ENCODE results near the gene WDR17.

Gene WDR17

GRCh38 chr4:176036585-176037205 lies 28.9 kb upstream of the WDR17 start:
- Histone ChIP-seq H3K4me2 (ENCODE audit: low read length) (peak overlapping the region; percentile 39), H3K36me3 (replicated peaks; ENCODE audit: low read depth, low read length) (no peaks in the 10 kb centered on the region), H3K9ac (ENCODE audit: low read length) (no peak overlapping the region), H4K20me1 (ENCODE audit: insufficient read depth, low read length) (no peaks in the 10 kb centered on the region), H3K4me3 (ENCODE audit: low read length) (no peak overlapping the region), H3K9me3 (ENCODE audit: insufficient read depth, low read length) (peaks cover 6% of the 10 kb centered on the region; the same call in 1 of the 2 replicates), H2AFZ (ENCODE audit: low read depth, low read length) (peak overlapping the region; percentile 70), H3K79me2 (ENCODE audit: low read length) (no peaks in the 10 kb centered on the region), H3K27ac (ENCODE audit: low read length) (no peak overlapping the region), H3K27me3 (ENCODE audit: low read depth, low read length) (no peaks in the 10 kb centered on the region), H3K4me1 (ENCODE audit: low read length) (peaks cover 10% of the 10 kb centered on the region)
- TF ChIP-seq EZH2phosphoT487 (IDR thresholded peaks at IDR 0.05; ENCODE audit: low read depth) (no peak), CTCF (IDR thresholded peaks at IDR 0.05; ENCODE audit: low read depth, low read length) (no peak)

- Histone ChIP-seq H3K4me3 (ENCODE audit: low read length) (no peak overlapping the region), H3K9ac (ENCODE audit: low read length) (no peak overlapping the region), H3K9me3 (ENCODE audit: insufficient read depth, low read length) (peaks cover 6% of the 10 kb centered on the region; the same call in 1 of the 2 replicates), H2AFZ (ENCODE audit: low read depth, low read length) (no peak overlapping the region), H3K79me2 (ENCODE audit: low read length) (no peaks in the 10 kb centered on the region), H3K4me1 (ENCODE audit: low read length) (peaks cover 10% of the 10 kb centered on the region), H3K27ac (ENCODE audit: low read length) (no peak overlapping the region), H4K20me1 (ENCODE audit: insufficient read depth, low read length) (no peaks in the 10 kb centered on the region), H3K36me3 (replicated peaks; ENCODE audit: low read depth, low read length) (no peaks in the 10 kb centered on the region), H3K27me3 (ENCODE audit: low read depth, low read length) (no peaks in the 10 kb centered on the region), H3K4me2 (ENCODE audit: low read length) (no peak overlapping the region)
- TF ChIP-seq EZH2phosphoT487 (IDR thresholded peaks at IDR 0.05; ENCODE audit: low read depth) (no peak), CTCF (IDR thresholded peaks at IDR 0.05; ENCODE audit: low read depth, low read length) (no peak)
Measured at GRCh38 chr4:176038789-176039188, 26.9 kb upstream of the WDR17 start.

- H3K36me3 ChIP-seq (replicated peaks; ENCODE audit: low read depth, low read length), result no peaks in the 10 kb centered on the region
- no peak overlapping the region for H3K4me2 ChIP-seq (ENCODE audit: low read length)
- H3K79me2 ChIP-seq (ENCODE audit: low read length), result no peaks in the 10 kb centered on the region
- TF ChIP-seq EZH2phosphoT487 (IDR thresholded peaks at IDR 0.05; ENCODE audit: low read depth), result no peak
- no peak for TF ChIP-seq CTCF (IDR thresholded peaks at IDR 0.05; ENCODE audit: low read depth, low read length)
- H3K9ac ChIP-seq (ENCODE audit: low read length), result no peak overlapping the region
- H3K4me1 ChIP-seq (ENCODE audit: low read length), result no peaks in the 10 kb centered on the region
- H3K4me3 ChIP-seq (ENCODE audit: low read length), result no peak overlapping the region
- H3K27me3 ChIP-seq (ENCODE audit: low read depth, low read length), result no peaks in the 10 kb centered on the region
- no peaks in the 10 kb centered on the region for H4K20me1 ChIP-seq (ENCODE audit: insufficient read depth, low read length)
- H3K27ac ChIP-seq (ENCODE audit: low read length), result no peak overlapping the region
- peaks cover 6% of the 10 kb centered on the region; the same call in 1 of the 2 replicates for H3K9me3 ChIP-seq (ENCODE audit: insufficient read depth, low read length)
- H2AFZ ChIP-seq (ENCODE audit: low read depth, low read length), result no peak overlapping the region
Measured at GRCh38 chr4:176042195-176042594, 23.4 kb upstream of the WDR17 start.

- Histone ChIP-seq H3K27ac (ENCODE audit: low read length) (no peak overlapping the region), H3K9me3 (ENCODE audit: insufficient read depth, low read length) (no peaks in the 10 kb centered on the region), H3K27me3 (ENCODE audit: low read depth, low read length) (no peaks in the 10 kb centered on the region), H3K4me1 (ENCODE audit: low read length) (no peaks in the 10 kb centered on the region), H3K36me3 (replicated peaks; ENCODE audit: low read depth, low read length) (no peaks in the 10 kb centered on the region), H2AFZ (ENCODE audit: low read depth, low read length) (no peak overlapping the region), H3K4me3 (ENCODE audit: low read length) (no peak overlapping the region), H4K20me1 (ENCODE audit: insufficient read depth, low read length) (no peaks in the 10 kb centered on the region), H3K9ac (ENCODE audit: low read length) (no peak overlapping the region), H3K79me2 (ENCODE audit: low read length) (no peaks in the 10 kb centered on the region), H3K4me2 (ENCODE audit: low read length) (no peak overlapping the region)
- no peak for TF ChIP-seq EZH2phosphoT487 (IDR thresholded peaks at IDR 0.05; ENCODE audit: low read depth)
- TF ChIP-seq CTCF (IDR thresholded peaks at IDR 0.05; ENCODE audit: low read depth, low read length), result no peak
Measured at GRCh38 chr4:176043838-176044588, 21.6 kb upstream of the WDR17 start.
